Type B pancreatic cell (in vitro differentiated cells): Measurements from ENCODE around the gene RALGAPB. TPM values are rescaled to one million over a fixed set of nuclear protein-coding genes. Genes with fewer than 3 reads are reported as not detected.

ENCODE experiments used
- DNase-seq: peaks from one replicate; pipeline ENCODE4 v3.0.0; 2021; ENCODE audit warnings: mixed read lengths; ENCODE audit not compliant: unreplicated experiment; ENCODE audit errors: extremely low spot score
- H3K27ac Mint-ChIP-seq: 2 replicates; pipeline ENCODE4 v1.8.0; 2021; ENCODE audit warnings: mild to moderate bottlenecking, mixed read lengths
- H3K27me3 Mint-ChIP-seq: 2 replicates; pipeline ENCODE4 v1.8.0; 2021; ENCODE audit warnings: mixed read lengths
- H3K36me3 Mint-ChIP-seq: 2 replicates; pipeline ENCODE4 v1.8.0; 2021; ENCODE audit warnings: mixed read lengths
- H3K4me1 Mint-ChIP-seq: one replicate; pipeline ENCODE4 v1.8.0; 2021; ENCODE audit warnings: mixed read lengths; ENCODE audit not compliant: unreplicated experiment
- H3K4me3 Mint-ChIP-seq: 2 replicates; pipeline ENCODE4 v1.8.0; 2021; ENCODE audit warnings: mild to moderate bottlenecking, mixed read lengths
- H3K9me3 Mint-ChIP-seq: 2 replicates; pipeline ENCODE4 v1.8.0; 2021; ENCODE audit warnings: mixed read lengths
- CTCF ChIP-seq: fragments of 200-600 bp; sonication (generic); conservative IDR thresholded peaks from 2 replicates; pipeline ENCODE4 v1.5.0; 2021; ENCODE audit warnings: antibody characterized with exemption, mild to moderate bottlenecking
- long read RNA-seq: library from polyadenylated mRNA; unstranded; transcript quantifications from one replicate; pipeline ENCODE4 v2.0.0, GENCODE V29; 2020
- total RNA-seq: library from RNA; stranded (reverse); gene quantifications from 2 replicates; pipeline ENCODE4 v1.2.1, GENCODE V29; 2021; ENCODE audit warnings: low replicate concordance

Gene RALGAPB
- total RNA-seq = 38.2 and 39.6 TPM in 2 replicates
- long read RNA-seq, partial matches to known transcripts = 7 of 21 reads
- long read RNA-seq, other reads (novel, unspliced or antisense) = 14 of 21 reads

GRCh38 chr20:38472513-38473366 lies at the start of gene RALGAPB:
Gene RALGAPB, plus strand, starts transcription at chr20:38472843. Its CDS starts 15,590 bp downstream, at chr20:38488433.
- no peaks in the 10 kb centered on the region for H3K9me3 Mint-ChIP-seq
- H3K4me1 Mint-ChIP-seq = peaks cover 19% of the 10 kb centered on the region
- peak; percentile 99 for DNase-seq
- peak within 1 kb of the TSS; percentile 96 for H3K27ac Mint-ChIP-seq
- peak within 1 kb of the TSS; percentile 91 for H3K4me3 Mint-ChIP-seq
- peaks cover 8% of the 10 kb centered on the region for H3K36me3 Mint-ChIP-seq
- H3K27me3 Mint-ChIP-seq = peaks cover 13% of the 10 kb centered on the region
- peak; percentile 49 for TF ChIP-seq CTCF

GRCh38 chr20:38423541-38423940 lies 49.1 kb upstream of the RALGAPB start:
- no peak for TF ChIP-seq CTCF
- peaks cover 5% of the 10 kb centered on the region for H3K4me1 Mint-ChIP-seq
- no peaks in the 10 kb centered on the region for H3K9me3 Mint-ChIP-seq
- DNase-seq = no peak
- no peak overlapping the region for H3K27ac Mint-ChIP-seq
- no peak overlapping the region for H3K4me3 Mint-ChIP-seq
- peaks cover 43% of the 10 kb centered on the region for H3K36me3 Mint-ChIP-seq
- H3K27me3 Mint-ChIP-seq = no peaks in the 10 kb centered on the region

GRCh38 chr20:38424401-38424800 lies 48.2 kb upstream of the RALGAPB start:
- Mint-ChIP-seq H3K36me3 (peaks cover 47% of the 10 kb centered on the region), H3K4me1 (peaks cover 5% of the 10 kb centered on the region), H3K27me3 (no peaks in the 10 kb centered on the region), H3K27ac (no peak overlapping the region), H3K9me3 (no peaks in the 10 kb centered on the region), H3K4me3 (no peak overlapping the region)
- no peak for TF ChIP-seq CTCF
- no peak for DNase-seq

GRCh38 chr20:38426006-38426897 lies 46.4 kb upstream of the RALGAPB start:
- TF ChIP-seq CTCF = no peak
- DNase-seq = no peak
- H3K36me3 Mint-ChIP-seq = peaks cover 50% of the 10 kb centered on the region
- no peaks in the 10 kb centered on the region for H3K27me3 Mint-ChIP-seq
- H3K27ac Mint-ChIP-seq = peak overlapping the region; percentile 46
- no peak overlapping the region for H3K4me3 Mint-ChIP-seq
- peaks cover 5% of the 10 kb centered on the region for H3K4me1 Mint-ChIP-seq
- no peaks in the 10 kb centered on the region for H3K9me3 Mint-ChIP-seq

- no peaks in the 10 kb centered on the region for H3K27me3 Mint-ChIP-seq
Measured at GRCh38 chr20:38427655-38428023, 45.0 kb upstream of the RALGAPB start.

More at GRCh38 chr20:38427655-38428023, 45.0 kb upstream of the RALGAPB start:
- no peak for TF ChIP-seq CTCF
- DNase-seq = no peak
- Mint-ChIP-seq H3K27ac (no peak overlapping the region), H3K9me3 (no peaks in the 10 kb centered on the region), H3K4me1 (peaks cover 12% of the 10 kb centered on the region), H3K4me3 (no peak overlapping the region), H3K36me3 (peaks cover 53% of the 10 kb centered on the region)
